Endothelial cell of umbilical vein (primary cell): Measurements from ENCODE around the gene TXNDC15. TPM values are rescaled to one million over a fixed set of nuclear protein-coding genes. Genes with fewer than 3 reads are reported as not detected.
"Not testable (repeated sequence)": the region's sequence is repeated elsewhere in the genome, so short reads cannot be mapped to it uniquely, and the experiment has no call there.

Experiments
- BruUV-seq: library from RNA; stranded (reverse); fragments of 400-500 nt; replicated peaks from 2 replicates; lab custom pipeline; 2021; lab: Mats Ljungman, UMichigan
- CTCF ChIA-PET: fragments of 300-600, 350-600 bp; sonication (Branson Sonifier 250); formaldehyde crosslinking; loops from one replicate; lab custom pipeline; 2021; ENCODE audit warnings: antibody characterized with exemption, inconsistent platforms; lab: Charles Lee
- POLR2A ChIA-PET: fragments of 300-600, 350-600 bp; sonication (Branson Sonifier 250); formaldehyde crosslinking; loops from one replicate; lab custom pipeline; 2021; ENCODE audit warnings: antibody characterized with exemption, inconsistent platforms; lab: Charles Lee
- DNase-seq: peaks from one replicate; pipeline ENCODE4 v3.0.0-alpha.2; 2011; ENCODE audit warnings: low read depth, low spot score
- FAIRE-seq: peaks from 2 replicates; lab custom pipeline; 2011; peaks lifted over from hg19 to GRCh38; lab: Jason Lieb, UNC
- H2AFZ ChIP-seq: 2 replicates; pipeline ENCODE4 v1.6.0; 2012; ENCODE audit warnings: low read depth, low read length, control low read depth, inconsistent platforms
- H3K27ac ChIP-seq: 2 replicates; pipeline ENCODE4 v1.5.1; 2011; ENCODE audit warnings: low read depth, mild to moderate bottlenecking, control low read depth, low read length, moderate library complexity; ENCODE audit not compliant: insufficient read depth
- H3K27me3 ChIP-seq, 2 experiments: 2 replicates each; pipeline versions ENCODE4 v1.6.0 to v1.6.1; 2011; ENCODE audit warnings: low read length in 2 of 2, mixed read lengths in 1 of 2; ENCODE audit not compliant: control insufficient read depth in 2 of 2, insufficient read depth in 2 of 2
- H3K36me3 ChIP-seq, 2 experiments: 2 replicates in 1 of 2; 3 replicates in 1 of 2; pipeline ENCODE4 v1.5.1; 2011; ENCODE audit warnings: low read length in 2 of 2, mild to moderate bottlenecking in 1 of 2, moderate library complexity in 1 of 2; ENCODE audit not compliant: control insufficient read depth in 2 of 2, insufficient read depth in 2 of 2; ENCODE audit errors: extremely low read depth in 1 of 2
- H3K4me1 ChIP-seq: 3 replicates; pipeline ENCODE4 v1.5.1; 2011; ENCODE audit warnings: mild to moderate bottlenecking, low read length; ENCODE audit not compliant: control insufficient read depth, insufficient read depth; ENCODE audit errors: extremely low read depth
- H3K4me2 ChIP-seq: 2 replicates; pipeline ENCODE4 v1.6.1; 2011; ENCODE audit warnings: low read length, control low read depth, mixed read lengths; ENCODE audit not compliant: insufficient read depth
- H3K4me3 ChIP-seq, 3 experiments: fragments of 200-600 bp in 1 of 3; sonication (generic), shearing (Covaris generic) in 1 of 3; replicated peaks in 1 of 3; 2 replicates each; pipeline ENCODE4 v1.5.1; 2011 to 2016; ENCODE audit warnings: control low read depth in 3 of 3, low read length in 3 of 3, mild to moderate bottlenecking in 2 of 3, inconsistent platforms in 1 of 3, low read depth in 1 of 3, moderate library complexity in 1 of 3; ENCODE audit not compliant: insufficient read depth in 1 of 3
- H3K79me2 ChIP-seq: 2 replicates; pipeline ENCODE4 v1.6.0; 2012; ENCODE audit warnings: low read length, inconsistent platforms; ENCODE audit not compliant: control insufficient read depth, insufficient read depth
- H3K9ac ChIP-seq: replicated peaks from 2 replicates; pipeline ENCODE3; 2011; ENCODE audit warnings: low read length, control low read depth; ENCODE audit not compliant: insufficient read depth; ENCODE audit errors: extremely low read depth
- H3K9me1 ChIP-seq: replicated peaks from 3 replicates; pipeline ENCODE4 v1.6.0; 2011; ENCODE audit warnings: mild to moderate bottlenecking, low read length; ENCODE audit not compliant: control insufficient read depth, insufficient read depth; ENCODE audit errors: extremely low read depth
- H3K9me3 ChIP-seq: replicated peaks from 2 replicates; pipeline ENCODE4 v1.5.1; 2012; ENCODE audit warnings: low read length, inconsistent platforms; ENCODE audit not compliant: control insufficient read depth, insufficient read depth
- H4K20me1 ChIP-seq: replicated peaks from 2 replicates; pipeline ENCODE3; 2011; ENCODE audit warnings: mild to moderate bottlenecking, low read length; ENCODE audit not compliant: control insufficient read depth, insufficient read depth; ENCODE audit errors: extremely low read depth
- CTCF ChIP-seq, 2 donors: IDR thresholded peaks; 1 replicate in 1 of 2; 2 replicates in 1 of 2; pipeline ENCODE4 v1.5.1; 2011; ENCODE audit warnings: low read length in 2 of 2, mild to moderate bottlenecking in 2 of 2, moderate library complexity in 2 of 2, control low read depth in 1 of 2, inconsistent platforms in 1 of 2, low read depth in 1 of 2; ENCODE audit not compliant: insufficient read depth in 1 of 2; ENCODE audit errors: extremely low read depth in 1 of 2
- GATA2 ChIP-seq: IDR thresholded peaks from 2 replicates; pipeline ENCODE4 v1.7.0; 2011; ENCODE audit warnings: low read depth, mild to moderate bottlenecking, moderate library complexity, mixed read lengths, low read length; ENCODE audit not compliant: insufficient read length, insufficient read depth
- MAX ChIP-seq: IDR thresholded peaks from 2 replicates; pipeline ENCODE4 v1.6.1; 2011; ENCODE audit not compliant: insufficient read depth, insufficient read length
- MYC ChIP-seq: IDR thresholded peaks from one replicate; pipeline ENCODE4 v1.6.1; 2011; ENCODE audit warnings: mild to moderate bottlenecking, low read depth, low read length
- POLR2A ChIP-seq: IDR thresholded peaks from 2 replicates; pipeline ENCODE4 v1.6.1; 2012; ENCODE audit warnings: low read depth, mild to moderate bottlenecking, control low read depth, low read length
- dilution Hi-C: fragments of 300-500 bp; cut with MboI; formaldehyde crosslinking; loops from one replicate; pipeline ENCODE4 v1.15.0; 2019; ENCODE audit warnings: low sequenced_read_pairs; ENCODE audit not compliant: extremely low pct_ligation_motif_present
- intact Hi-C: fragments of 100-400 bp; cut with micrococcal nuclease; formaldehyde crosslinking; loops from one replicate; pipeline ENCODE4 v1.10.0; 2022
- polyA plus RNA-seq, 4 experiments: library from polyadenylated mRNA; depleted of rRNA in 3 of 4; stranded (reverse) in 3 of 4; unstranded in 1 of 4; fragments of >200 nt; gene quantifications; 2 replicates each; pipeline versions ENCODE4 v1.2.1 to v1.2.3, GENCODE V29; 2011 to 2012; ENCODE audit warnings: missing spikeins in 1 of 4
- total RNA-seq: library from RNA; stranded (reverse); gene quantifications from 2 replicates; pipeline ENCODE4 v1.2.3, GENCODE V29; 2021

The TXNDC15 gene
- total and polyA plus RNA-seq, 2 donors (not counting 3 experiments of a cell fraction or from before 2014, with no cell fraction given) = 57.2 to 68.6 TPM

DNA sequence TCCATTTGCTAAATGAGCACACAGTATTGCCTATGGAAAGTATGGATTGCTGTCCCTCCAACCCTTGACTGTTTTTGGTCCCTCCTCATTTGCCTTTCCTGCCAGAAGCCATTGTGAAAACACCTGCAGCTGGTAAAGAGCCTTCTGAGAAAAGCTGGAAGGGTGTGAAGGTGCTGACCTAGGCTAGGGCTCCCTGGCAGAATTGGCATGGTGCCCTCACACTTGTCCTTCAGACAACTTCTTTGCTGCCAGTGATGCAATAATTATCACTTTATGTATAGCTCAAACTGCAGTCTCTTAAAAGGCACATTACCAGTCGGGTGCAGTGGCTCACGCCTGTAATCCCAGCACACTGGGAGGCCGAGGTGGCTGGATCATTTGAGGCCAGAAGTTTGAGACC is 4.2 kb downstream of the TXNDC15 start:
- CTCF ChIA-PET = interaction anchor here (1.3 kb wide), 1 partner anchor 26 kb away, joined by 4 read pairs; the partner anchor contains the start of gene PCBD2
- Histone ChIP-seq H3K9me3 (no peaks in the 10 kb centered on the region), H3K27ac (no peak overlapping the region), H3K27me3 (no peaks in the 10 kb centered on the region), H2AFZ (no peak overlapping the region), H3K4me2 (no peak overlapping the region), H3K9me1 (no peaks in the 10 kb centered on the region), H3K4me3 (no peak overlapping the region), H3K79me2 (peaks cover 23% of the 10 kb centered on the region), H3K36me3 (peaks cover 0 to 4% of the 10 kb centered on the region in 2 experiments), H3K9ac (no peak overlapping the region), H3K4me1 (peaks cover 3% of the 10 kb centered on the region), H4K20me1 (no peaks in the 10 kb centered on the region)
- no TSS peak for BruUV-seq
- no peak for TF ChIP-seq MYC
- TF ChIP-seq POLR2A = no peak
- no peak for TF ChIP-seq GATA2
- intact Hi-C loops (no loop called here), dilution Hi-C loops (no loop called here)
- POLR2A ChIA-PET = no interaction called here
- DNase-seq = no peak
- FAIRE-seq = no peak

DNA sequence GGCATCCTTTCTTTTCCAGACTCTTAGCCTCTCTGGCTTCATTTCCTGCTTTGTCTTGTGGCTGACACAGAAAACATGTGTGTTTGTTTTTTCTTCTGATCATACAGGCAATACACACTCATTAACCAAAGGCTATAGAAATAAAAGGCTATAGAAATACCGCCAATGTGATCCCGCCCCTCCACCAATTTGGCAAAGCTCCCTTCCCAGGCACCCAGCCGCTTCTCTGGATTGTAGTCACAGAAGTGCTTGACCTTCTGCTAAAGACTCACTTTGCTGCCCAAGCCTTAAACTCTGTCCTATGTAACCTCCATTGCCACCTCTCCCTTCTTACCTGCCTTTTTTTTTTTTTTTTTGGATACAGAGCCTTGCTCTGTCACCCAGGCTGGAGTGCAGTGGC is 5.3 kb downstream of the TXNDC15 start:
- no peak overlapping the region for H3K9ac ChIP-seq
- FAIRE-seq (no peak), DNase-seq (no peak)
- dilution Hi-C loops (no loop called here), intact Hi-C loops (no loop called here)
- CTCF ChIA-PET = interaction anchor here (0.7 kb wide), 1 partner anchor 447 kb away, joined by 3 read pairs; no protein-coding TSS in a partner anchor
- BruUV-seq = no TSS peak
- H2AFZ ChIP-seq = no peak overlapping the region
- POLR2A ChIA-PET = no interaction called here
- H3K36me3 ChIP-seq = peaks cover 0 to 4% of the 10 kb centered on the region in 2 experiments
- H4K20me1 ChIP-seq = no peaks in the 10 kb centered on the region
- H3K4me1 ChIP-seq = peaks cover 3% of the 10 kb centered on the region
- no peak overlapping the region for H3K4me3 ChIP-seq
- H3K9me3 ChIP-seq = no peaks in the 10 kb centered on the region
- TF ChIP-seq MAX (no peak), CTCF (IDR thresholded peaks at IDR 0.05; ENCODE audit: extremely low read depth in 1 of 2, insufficient read depth in 1 of 2, low read depth in 1 of 2, low read length in 2 of 2) (no peak)
- no peaks in the 10 kb centered on the region for H3K9me1 ChIP-seq
- H3K27me3 ChIP-seq = no peaks in the 10 kb centered on the region
- H3K4me2 ChIP-seq = no peak overlapping the region
- peaks cover 23% of the 10 kb centered on the region for H3K79me2 ChIP-seq
- no peak overlapping the region for H3K27ac ChIP-seq

GRCh38 chr5:134880937-134881336 is 6.8 kb downstream of the TXNDC15 start:
- H3K27ac ChIP-seq, POLR2A ChIA-PET, FAIRE-seq, dilution Hi-C loops, intact Hi-C loops, H3K27me3 ChIP-seq, H3K4me2 ChIP-seq, H3K36me3 ChIP-seq, CTCF ChIA-PET, H2AFZ ChIP-seq, H3K4me1 ChIP-seq, H3K4me3 ChIP-seq, H3K9me3 ChIP-seq, DNase-seq, H3K9me1 ChIP-seq, H3K9ac ChIP-seq, H4K20me1 ChIP-seq, BruUV-seq: not testable (repeated sequence)
- peaks cover 21% of the 10 kb centered on the region for H3K79me2 ChIP-seq
